GOT3 (cell line): ENCODE results near the gene RAB36.

Experiments
- DNase-seq: peaks from one replicate; lab custom pipeline; 2025; ENCODE audit warnings: mixed read lengths; lab: John Stamatoyannopoulos, UW

Gene RAB36

DNA sequence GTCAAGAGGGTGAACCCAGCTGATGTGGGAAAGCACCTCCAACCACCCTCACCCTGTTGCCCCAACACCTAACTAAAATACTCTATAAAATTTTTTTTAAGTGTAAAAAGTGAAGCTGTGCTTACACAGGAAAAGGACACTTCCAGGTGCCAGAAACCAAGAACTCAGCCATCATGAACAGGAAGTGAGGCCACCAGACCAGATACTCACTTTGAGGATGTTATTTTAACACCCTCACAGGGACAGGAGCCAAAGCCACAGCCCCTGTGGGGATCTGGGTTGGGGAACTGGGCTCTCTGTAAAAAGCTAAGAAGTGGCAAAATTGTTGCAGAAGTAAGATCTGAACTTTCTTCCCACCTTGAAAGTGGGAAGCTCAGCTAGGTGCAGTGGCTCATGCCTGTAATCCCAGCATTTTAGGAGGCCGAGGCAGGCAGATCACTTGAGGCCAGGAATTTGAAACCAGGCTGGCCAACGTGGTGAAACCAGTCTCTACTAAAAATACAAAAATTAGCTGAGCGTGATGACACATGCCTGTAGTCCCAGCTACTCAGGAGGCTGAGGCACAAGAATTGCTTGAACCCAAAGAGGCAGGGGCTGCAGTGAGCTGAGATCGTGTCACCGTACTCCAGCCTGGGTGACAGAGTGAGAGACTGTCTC lies 7.2 kb upstream of the RAB36 start:
- no peak for DNase-seq

- no peak for DNase-seq
Observed at GRCh38 chr22:23138584-23139435, 6.5 kb upstream of the RAB36 start.

DNA sequence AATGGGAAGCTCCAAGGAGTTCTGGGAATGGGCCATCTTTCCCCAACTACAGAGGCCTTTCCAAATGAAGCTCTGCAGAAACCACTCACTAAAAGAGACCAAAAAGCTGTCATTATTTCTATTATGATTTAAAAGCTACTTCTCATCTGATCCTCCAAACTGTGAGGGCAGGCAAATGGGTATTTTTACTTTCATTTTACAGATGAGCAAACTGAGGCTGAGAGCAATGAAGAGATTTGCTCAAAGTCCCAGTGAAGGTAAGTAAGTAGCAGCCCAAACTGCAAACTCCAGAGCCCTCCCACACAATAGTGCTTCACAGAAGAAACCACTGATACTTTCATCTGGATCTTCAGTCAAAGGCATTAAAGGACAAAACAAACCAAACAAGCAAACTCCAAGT lies 4.9 kb upstream of the RAB36 start:
- DNase-seq, result no peak

- no peak for DNase-seq
Observed at GRCh38 chr22:23142546-23143105, 2.7 kb upstream of the RAB36 start.

DNA sequence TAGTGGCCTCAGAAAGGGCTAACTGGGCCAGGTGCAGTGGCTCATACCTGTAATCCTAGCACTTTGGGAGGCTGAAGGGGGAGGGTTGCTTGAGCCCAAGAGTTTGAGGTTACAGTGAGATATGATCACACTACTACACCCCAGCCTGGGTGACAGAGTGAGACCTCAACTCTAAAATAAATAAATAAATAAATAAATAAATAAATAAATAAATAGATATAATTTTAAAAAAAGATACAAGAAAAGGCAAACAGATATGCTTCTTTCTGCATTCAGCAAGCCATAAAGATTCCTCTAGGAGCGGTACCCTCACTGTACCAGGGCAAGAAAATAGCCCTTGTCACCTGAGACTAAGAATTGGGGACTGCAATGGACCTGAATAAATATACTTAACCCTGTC lies 2.2 kb upstream of the RAB36 start:
- DNase-seq, result no peak

DNA sequence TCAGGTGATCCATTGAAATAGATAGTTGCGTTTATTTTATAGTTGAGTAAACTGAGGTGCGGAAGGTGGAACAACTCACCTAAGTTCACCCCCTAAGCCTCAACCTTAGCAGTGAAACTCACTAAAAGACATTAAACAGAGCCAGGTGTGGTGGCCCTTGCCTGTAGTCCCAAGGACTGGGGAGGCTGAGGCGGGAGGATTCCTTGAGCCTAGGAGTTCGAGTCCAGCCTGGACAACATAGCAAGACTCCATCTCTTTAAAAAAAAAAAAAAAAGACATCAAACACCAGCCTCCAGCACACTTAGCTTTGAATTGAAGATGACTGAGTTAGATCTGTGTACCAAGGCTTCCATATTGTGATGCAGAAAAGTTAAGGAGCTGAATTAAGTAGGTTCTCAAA lies 845 bp upstream of the RAB36 start:
- DNase-seq, result no peak

- DNase-seq, result no peak
Observed at GRCh38 chr22:23145878-23146470, 697 bp downstream of the RAB36 start.

DNA sequence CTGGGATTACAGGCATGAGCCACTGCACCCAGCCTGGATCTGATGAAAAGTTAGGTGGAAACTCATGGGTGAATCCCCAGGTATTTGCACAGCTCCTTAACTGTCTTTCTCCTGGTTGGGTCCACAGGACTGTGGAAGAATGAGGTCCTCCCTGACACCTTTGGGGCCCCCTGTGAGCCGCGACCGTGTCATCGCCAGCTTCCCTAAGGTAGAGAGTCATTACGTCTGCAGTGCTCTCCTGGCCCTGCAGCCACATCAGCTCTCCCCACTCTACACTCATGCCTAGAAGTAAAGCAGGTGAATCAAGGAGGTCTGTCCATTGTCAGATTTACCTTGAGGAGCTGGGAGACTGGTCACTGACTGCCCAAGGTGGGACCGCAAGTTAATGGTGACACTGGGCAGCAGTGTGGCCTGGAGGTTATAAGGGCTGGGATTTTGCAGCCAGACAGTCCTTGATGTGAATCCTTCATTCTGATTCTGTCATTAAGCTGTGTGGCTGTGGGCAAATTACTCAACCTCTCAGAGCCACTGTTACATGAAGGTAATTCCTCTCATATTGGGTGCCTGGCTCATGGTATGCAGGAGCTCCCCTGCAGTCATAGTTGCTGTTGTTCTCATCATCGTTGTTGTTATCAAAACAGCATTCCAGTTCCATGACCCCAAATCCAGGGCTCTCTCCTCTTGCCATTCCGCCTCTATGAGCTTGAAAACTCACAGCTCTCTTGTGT lies 1.4 kb downstream of the RAB36 start:
- no peak for DNase-seq

DNA sequence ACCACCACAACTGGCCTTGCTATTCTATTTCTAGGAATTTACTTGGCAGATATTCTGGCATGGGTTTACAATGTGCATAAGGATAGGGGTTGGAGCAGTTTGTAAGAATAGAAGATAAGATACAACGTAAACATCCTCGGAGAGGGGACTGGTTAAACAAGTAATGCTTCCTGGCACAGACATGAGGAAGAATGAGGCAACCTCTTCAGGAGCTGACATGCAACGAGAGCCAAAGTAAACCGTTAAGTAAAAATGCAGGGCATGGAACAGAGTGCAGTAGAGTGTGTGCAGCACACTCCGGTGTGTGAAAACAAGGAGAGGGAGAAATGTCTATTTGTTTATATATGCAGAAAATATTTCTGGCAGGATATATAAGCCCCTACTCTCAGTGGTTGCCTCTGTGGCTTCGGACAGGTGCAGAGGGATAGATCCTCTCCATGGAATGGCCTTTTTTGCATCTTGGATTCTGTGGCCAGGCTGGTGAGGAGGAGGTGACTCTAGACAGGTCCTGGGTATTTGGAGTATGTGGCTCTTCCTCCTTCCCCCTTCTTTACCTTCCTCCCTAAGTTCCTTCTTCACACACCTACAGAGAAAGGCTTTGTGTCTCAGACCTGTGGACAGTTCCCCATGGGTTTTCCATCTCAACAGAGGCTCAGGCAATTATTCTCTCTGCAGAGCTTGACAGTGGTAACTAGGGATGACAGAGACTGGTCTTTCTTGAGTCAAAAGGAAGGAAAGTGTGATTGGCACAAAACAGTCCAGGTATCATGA lies 2.5 kb downstream of the RAB36 start:
- no peak for DNase-seq

DNA sequence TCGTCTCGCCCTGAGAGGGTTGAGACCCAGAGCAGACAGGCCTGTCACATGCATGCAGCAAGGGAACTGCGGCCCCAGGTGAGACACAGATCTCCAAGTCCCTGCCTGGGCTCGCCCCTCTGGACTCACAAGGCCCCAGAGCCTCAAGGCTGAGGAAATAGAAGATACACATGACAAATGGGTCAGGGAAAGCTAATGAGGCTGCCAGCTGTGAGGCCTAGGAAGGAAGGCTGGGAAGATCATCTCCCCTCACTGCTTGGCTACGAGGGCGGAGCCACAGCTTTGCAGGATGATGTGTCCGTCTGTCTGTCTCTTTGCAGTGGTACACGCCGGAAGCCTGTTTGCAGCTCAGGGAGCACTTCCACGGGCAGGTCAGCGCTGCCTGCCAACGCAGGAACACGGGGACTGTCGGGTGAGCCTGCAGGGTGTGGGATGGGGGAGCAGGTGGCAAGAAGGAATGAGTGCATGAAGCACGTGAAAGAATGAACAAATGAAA lies 4.5 kb downstream of the RAB36 start:
- DNase-seq, result no peak

- DNase-seq, result no peak
Observed at GRCh38 chr22:23150762-23151161, 5.5 kb downstream of the RAB36 start.

DNA sequence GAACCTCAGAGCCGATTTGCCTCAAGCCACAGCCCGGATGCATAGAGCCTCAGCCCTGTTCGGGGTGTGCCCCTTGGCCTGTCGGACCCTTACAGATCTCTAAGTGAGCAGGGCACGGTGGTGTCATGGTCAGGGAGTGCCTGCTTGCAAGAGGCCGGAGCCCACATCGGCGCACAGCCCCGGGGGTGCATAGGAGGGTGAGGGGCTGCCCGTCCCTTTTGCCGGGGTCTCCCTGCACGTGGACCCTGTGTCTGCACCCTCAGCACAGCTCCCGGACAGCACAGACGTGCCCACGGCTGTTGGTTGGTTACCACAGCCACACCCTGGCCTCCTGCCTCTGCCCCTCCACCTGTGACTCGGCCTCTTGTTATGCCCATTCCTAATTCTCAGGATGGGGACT lies 6.5 kb downstream of the RAB36 start:
- no peak for DNase-seq

DNA sequence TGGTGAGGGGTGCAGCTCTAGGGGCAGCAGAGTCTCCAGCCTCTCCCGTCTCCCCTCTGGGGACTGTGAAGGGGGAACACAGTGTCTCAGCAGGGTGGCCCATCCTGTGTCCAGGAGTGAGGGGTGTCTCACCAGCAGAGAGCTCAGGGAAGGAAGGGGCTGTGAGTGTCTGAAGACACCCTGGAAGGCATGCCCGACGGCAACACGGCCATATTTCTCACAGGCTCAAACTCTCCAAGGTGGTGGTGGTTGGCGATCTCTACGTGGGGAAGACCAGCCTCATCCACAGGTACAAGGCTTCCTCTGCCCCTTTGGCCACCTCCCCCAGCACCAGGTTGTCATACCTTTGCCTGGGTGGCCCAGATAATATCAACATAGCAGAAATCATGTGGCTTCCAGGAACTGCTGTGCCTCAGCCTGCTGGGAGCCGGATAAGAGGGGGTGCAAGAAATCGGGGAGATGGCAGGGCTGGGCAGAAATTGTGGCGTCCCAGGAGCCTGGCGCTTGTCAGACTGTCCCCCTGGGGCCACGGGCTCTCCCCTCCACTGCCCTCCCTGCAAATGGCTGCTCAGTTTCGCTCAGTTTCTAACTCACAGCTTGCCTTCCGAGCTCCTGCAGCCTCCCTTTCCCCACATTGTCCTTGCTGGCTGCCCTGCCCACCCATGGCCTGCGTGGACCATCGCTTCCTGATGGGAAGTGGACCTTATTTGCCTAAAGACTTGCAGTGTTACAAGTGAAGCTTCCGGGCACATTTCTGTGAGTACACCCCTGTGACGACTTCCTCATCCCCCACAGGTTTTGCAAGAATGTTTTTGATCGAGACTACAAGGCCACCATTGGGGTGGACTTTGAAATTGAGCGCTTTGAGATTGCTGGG lies 7.2 kb downstream of the RAB36 start:
- no peak for DNase-seq

DNA sequence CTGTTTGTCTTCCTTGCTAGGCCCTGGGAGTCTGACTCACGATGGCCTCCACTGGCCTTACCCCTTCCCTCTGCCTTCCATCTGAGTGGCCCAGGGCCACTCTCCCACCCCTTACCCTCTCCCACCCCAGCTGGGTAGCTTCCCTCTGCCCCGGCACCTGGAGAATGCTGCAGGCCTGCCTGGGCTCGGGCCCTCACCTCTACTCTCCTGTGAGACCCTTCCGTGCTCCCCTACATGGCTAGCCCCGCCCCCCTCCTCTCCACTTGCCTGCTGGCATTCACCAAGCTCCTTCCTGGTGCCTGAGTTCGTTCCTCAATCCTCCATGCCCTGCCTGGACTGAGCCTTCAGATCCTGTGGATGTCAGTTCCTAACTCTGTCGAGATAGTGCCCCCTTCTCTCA lies 8.7 kb downstream of the RAB36 start:
- DNase-seq, result no peak

DNA sequence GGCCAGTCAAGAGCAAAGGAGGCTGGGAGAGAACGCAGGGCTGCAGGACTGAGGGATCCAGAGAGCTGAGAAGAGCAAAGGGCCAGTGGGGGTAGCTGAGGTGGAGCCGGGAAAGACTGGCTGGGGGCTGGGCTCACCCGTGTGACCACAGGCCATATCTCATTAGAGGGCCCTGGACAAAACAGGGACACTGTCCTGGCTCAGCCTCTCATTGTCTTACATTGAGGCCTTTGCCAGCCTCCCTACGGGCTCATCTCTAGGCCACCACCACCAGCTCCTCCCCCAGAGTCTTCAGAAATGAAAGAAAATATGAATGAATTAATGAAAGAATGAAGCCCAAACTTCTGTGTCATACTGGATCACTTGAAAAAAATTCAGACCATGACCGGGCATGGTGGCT lies 9.2 kb downstream of the RAB36 start:
- DNase-seq, result no peak

GRCh38 chr22:23155143-23155542 lies 9.9 kb downstream of the RAB36 start:
- DNase-seq, result no peak

DNA sequence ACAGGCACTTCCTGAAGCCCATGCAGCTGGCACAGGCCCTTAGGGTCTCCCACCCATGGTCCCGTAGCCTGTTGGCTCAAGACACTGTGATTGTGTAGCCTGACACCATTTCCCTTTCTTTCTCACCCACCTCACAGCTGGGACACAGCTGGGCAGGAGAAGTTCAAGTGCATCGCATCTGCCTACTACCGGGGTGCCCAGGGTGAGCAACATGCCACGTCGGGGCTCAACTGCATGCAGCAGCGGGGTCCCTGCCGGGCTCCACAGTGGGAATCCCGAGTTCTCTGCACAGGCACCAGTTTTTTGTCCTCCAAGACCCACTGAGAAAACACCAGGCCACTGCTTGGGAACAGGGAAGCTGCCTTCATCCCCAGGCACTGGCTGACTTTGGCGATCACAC lies 10.6 kb downstream of the RAB36 start:
- DNase-seq, result no peak

DNA sequence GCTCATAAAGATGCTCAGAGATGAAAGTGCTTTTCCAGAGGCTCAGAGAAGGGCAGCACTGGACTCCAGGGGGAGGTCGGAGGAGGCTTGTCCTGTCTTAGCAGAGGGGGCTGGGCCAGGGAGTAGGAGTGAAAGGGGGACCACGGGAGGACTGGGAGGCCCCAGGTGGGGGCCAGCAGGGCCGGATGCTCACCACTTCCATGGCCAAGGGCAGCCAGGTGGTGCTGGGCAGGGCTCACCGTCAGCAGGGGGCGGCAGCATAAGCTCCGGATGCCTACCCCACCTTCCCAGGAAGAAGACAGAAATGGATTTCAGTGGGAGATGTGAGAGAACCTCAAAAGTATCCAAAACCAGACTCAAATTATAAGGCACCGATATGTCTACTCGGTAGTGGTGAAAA lies 11.0 kb downstream of the RAB36 start:
- DNase-seq, result no peak

- no peak for DNase-seq
Observed at GRCh38 chr22:23157560-23158515, 12.6 kb downstream of the RAB36 start.
